GM21423 (cell line): ENCODE data around the gene ALK.
"Not testable (repeated sequence)": the region's sequence is repeated elsewhere in the genome, so short reads cannot be mapped to it uniquely, and the experiment has no call there.

ENCODE experiments used
- ATAC-seq: cut with Tn5 transposase; IDR thresholded peaks from one replicate; pipeline ENCODE4 v1.9.1; 2021; ENCODE audit warnings: mild to moderate bottlenecking, moderate library complexity; ENCODE audit not compliant: unreplicated experiment

Gene ALK

GRCh38 chr2:29761278-29761677 lies 160.1 kb downstream of the ALK start:
- ATAC-seq: no peak

- no peak for ATAC-seq
Measured at GRCh38 chr2:29760008-29760407, 161.4 kb downstream of the ALK start.

GRCh38 chr2:29759360-29759759 lies 162.0 kb downstream of the ALK start:
- ATAC-seq: no peak

GRCh38 chr2:29755829-29756228 lies 165.6 kb downstream of the ALK start:
- ATAC-seq: no peak

GRCh38 chr2:29755233-29755632 lies 166.2 kb downstream of the ALK start:
- ATAC-seq: no peak

GRCh38 chr2:29753671-29754444 lies 167.5 kb downstream of the ALK start:
- no peak for ATAC-seq

- ATAC-seq: peak; percentile 53
Measured at GRCh38 chr2:29751390-29751789, 170.0 kb downstream of the ALK start.

GRCh38 chr2:29750463-29750862 lies 170.9 kb downstream of the ALK start:
- not testable (repeated sequence) for ATAC-seq

- ATAC-seq: no peak
Measured at GRCh38 chr2:29749843-29750242, 171.5 kb downstream of the ALK start.

- ATAC-seq: no peak
Measured at GRCh38 chr2:29749041-29749440, 172.3 kb downstream of the ALK start.

- peak; percentile 38 for ATAC-seq
Measured at GRCh38 chr2:29747786-29748470, 173.5 kb downstream of the ALK start.

GRCh38 chr2:29744976-29745375 lies 176.4 kb downstream of the ALK start:
- ATAC-seq: peak; percentile 69

GRCh38 chr2:29743516-29743915 lies 177.9 kb downstream of the ALK start:
- no peak for ATAC-seq

GRCh38 chr2:29742656-29743055 lies 178.7 kb downstream of the ALK start:
- ATAC-seq: no peak

- ATAC-seq: no peak
Measured at GRCh38 chr2:29741132-29741531, 180.3 kb downstream of the ALK start.

- no peak for ATAC-seq
Measured at GRCh38 chr2:29733965-29734364, 187.4 kb downstream of the ALK start.

GRCh38 chr2:29733213-29733612 lies 188.2 kb downstream of the ALK start:
- ATAC-seq: no peak

GRCh38 chr2:29731948-29732347 lies 189.4 kb downstream of the ALK start:
- no peak for ATAC-seq

GRCh38 chr2:29729932-29730331 lies 191.5 kb downstream of the ALK start:
- no peak for ATAC-seq

GRCh38 chr2:29729401-29729800 lies 192.0 kb downstream of the ALK start:
- no peak for ATAC-seq

- no peak for ATAC-seq
Measured at GRCh38 chr2:29726976-29727375, 194.4 kb downstream of the ALK start.

- no peak for ATAC-seq
Measured at GRCh38 chr2:29725610-29726009, 195.8 kb downstream of the ALK start.
